Measurements from ENCODE around the gene MVB12B. TPM values are rescaled to one million over a fixed set of nuclear protein-coding genes. Genes with fewer than 3 reads are reported as not detected.

MVB12B gene, protein sequence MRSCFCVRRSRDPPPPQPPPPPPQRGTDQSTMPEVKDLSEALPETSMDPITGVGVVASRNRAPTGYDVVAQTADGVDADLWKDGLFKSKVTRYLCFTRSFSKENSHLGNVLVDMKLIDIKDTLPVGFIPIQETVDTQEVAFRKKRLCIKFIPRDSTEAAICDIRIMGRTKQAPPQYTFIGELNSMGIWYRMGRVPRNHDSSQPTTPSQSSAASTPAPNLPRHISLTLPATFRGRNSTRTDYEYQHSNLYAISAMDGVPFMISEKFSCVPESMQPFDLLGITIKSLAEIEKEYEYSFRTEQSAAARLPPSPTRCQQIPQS
- total RNA-seq = 6.0 and 6.8 TPM in 2 replicates

DNA sequence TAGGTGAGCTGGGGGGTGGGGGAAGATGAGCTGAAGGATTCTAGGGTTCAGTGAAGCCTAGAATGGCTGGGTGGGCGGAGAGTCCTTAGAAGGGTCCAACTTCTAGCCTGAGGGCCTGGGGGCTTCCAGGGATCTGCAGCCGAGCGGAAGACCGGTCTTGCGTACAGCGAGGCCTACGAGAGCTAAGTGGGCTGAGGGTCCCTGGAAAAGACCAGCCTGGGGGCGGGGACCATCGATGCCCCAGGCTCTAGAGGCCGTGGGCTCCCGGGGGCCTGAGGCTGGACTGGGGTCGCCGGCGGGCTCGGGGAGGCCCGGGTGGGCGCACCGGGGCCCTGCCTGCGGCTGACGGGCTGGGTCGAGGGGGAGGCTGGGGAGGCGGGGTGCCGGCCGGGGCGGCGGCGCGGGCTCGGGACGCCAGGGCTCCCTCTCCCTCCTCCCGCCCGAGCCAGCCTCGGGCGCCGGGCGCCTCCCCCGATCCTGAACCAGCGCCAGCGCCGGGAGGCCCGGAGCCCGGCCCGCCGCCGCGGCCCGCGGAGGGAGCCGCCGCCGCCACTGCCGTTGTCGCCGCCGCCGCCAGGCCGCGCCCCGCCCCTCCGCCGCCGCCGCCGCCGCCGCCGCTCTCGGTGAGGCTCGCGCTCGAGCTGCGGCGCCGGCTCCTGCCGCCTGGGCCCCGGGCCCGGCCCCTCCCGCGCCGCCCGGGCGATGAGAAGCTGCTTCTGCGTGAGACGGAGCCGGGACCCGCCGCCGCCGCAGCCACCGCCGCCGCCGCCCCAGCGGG, at the start of gene MVB12B:
Gene MVB12B, plus strand, starts transcription at position 602 of the 778 bp plus-strand sequence. Its CDS starts 101 bp downstream, at position 703.

Small RNAs within 50 kb of the gene (small RNA-seq; reads per million reads assigned to genes)
- not detected for gene RF00108

Measured in articular chondrocyte of knee joint (primary cell).